Neural progenitor cell (in vitro differentiated cells): ENCODE results near the gene MRPL18.

Experiments
- EZH2 ChIP-seq: fragments of 200-600 bp; sonication (generic); IDR thresholded peaks from 2 replicates; pipeline ENCODE4 v1.6.1; 2017; ENCODE audit warnings: antibody characterized with exemption, mild to moderate bottlenecking, moderate library complexity
- EZH2phosphoT487 ChIP-seq: fragments of 200-600 bp; sonication (generic); IDR thresholded peaks from 2 replicates; pipeline ENCODE4 v1.6.1; 2017; ENCODE audit warnings: antibody characterized with exemption
- TF ChIP-seq, protein P1 (sequence below): fragments of 200-600 bp; sonication (generic); IDR thresholded peaks from 2 replicates; pipeline ENCODE4 v1.5.1; 2017; ENCODE audit warnings: antibody characterized with exemption, mild to moderate bottlenecking

DNA sequence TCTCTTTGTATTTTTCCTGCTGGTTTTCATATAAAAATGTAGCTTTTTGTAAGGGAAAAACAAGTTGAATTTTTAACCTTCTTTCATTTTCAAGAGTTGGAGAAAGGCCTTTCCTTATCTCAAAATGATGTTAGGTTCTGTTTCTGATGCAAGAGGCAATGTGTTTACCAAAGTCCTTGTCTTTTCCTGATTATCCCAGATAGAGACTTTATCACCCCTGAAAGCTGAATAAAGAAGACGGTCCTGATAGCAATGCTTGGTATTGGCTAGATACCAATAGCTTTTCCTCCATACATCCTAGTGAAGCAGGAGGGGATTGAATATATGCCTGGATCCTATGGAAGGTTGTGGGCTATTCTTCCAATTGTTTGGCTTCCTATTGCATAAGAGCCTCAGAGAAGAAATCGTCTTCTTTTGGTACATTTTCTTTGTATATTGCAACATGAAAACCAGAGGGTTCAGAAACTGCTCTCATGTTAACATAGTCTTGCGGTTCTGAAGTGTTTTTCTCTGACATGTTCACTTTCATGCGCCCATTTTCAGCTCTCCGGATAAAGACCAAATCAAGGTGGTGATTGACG lies 15.3 kb downstream of the MRPL18 start:
- TF ChIP-seq EZH2phosphoT487 (no peak), EZH2 (no peak)
- TF ChIP-seq, protein P1, sequence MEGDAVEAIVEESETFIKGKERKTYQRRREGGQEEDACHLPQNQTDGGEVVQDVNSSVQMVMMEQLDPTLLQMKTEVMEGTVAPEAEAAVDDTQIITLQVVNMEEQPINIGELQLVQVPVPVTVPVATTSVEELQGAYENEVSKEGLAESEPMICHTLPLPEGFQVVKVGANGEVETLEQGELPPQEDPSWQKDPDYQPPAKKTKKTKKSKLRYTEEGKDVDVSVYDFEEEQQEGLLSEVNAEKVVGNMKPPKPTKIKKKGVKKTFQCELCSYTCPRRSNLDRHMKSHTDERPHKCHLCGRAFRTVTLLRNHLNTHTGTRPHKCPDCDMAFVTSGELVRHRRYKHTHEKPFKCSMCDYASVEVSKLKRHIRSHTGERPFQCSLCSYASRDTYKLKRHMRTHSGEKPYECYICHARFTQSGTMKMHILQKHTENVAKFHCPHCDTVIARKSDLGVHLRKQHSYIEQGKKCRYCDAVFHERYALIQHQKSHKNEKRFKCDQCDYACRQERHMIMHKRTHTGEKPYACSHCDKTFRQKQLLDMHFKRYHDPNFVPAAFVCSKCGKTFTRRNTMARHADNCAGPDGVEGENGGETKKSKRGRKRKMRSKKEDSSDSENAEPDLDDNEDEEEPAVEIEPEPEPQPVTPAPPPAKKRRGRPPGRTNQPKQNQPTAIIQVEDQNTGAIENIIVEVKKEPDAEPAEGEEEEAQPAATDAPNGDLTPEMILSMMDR = no peak
